ENCODE results near the gene IFI44L.
A peak's percentile ranks its signal among the peaks of the same experiment; 100 is the strongest.

IFI44L gene

DNA sequence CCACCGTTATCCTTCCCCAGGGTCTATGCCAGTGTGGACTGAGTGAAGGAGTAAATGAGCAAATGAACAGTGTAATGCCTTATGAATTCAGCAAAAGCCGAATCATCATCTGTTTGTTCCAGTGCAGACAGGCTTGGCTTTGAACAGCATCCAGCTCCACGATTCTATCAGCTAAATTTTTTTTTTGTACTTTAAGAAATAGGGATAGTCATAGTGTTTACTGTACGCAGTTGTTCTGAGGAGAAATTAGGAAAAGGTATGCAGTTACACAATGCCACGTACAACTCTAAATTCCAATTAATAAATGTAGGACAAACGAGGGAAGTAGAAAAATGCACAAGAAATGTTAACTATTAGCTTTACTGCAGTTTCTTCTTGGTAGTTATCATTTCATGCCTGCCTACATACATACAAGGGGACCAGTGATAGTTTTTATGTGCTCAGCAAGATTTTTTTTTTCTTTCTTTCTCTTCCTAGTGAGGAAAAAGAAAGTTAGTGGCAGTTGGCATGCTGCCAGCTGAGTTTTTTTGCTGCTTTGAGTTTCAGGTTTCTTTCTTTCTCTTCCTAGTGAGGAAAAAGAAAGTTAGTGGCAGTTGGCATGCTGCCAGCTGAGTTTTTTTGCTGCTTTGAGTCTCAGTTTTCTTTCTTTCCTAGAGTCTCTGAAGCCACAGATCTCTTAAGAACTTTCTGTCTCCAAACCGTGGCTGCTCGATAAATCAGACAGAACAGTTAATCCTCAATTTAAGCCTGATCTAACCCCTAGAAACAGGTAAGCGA is at the start of gene IFI44L:
Gene IFI44L, plus strand, starts transcription at position 646 of the 777 bp plus-strand sequence. CDS start 7,468 bp downstream, outside the sequence.
- DNase-seq (ENCODE audit: low read depth in 3 of 3), result peak; percentile 21 to 46 (median 34)

DNA sequence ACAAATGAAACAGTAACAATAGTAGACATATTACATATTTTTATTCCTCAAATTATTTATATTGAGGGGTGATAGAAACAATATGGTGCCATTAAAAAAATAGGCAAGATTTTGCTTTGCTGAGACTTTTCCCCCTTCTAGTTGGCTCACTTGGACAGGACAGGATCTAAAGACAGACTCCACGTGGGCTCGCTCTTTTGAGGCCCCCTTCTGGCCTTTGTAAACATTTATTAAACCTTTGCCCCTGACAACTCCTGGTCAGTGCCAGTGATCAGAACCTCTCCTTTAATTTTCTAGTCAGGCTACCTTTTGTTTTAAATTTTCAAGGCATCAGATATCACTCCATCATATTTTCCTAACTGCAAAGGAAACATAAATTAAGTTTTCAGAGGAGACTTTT is 49.7 kb upstream of the IFI44L start:
- DNase-seq (ENCODE audit: low read depth in 3 of 3), result no peak

DNA sequence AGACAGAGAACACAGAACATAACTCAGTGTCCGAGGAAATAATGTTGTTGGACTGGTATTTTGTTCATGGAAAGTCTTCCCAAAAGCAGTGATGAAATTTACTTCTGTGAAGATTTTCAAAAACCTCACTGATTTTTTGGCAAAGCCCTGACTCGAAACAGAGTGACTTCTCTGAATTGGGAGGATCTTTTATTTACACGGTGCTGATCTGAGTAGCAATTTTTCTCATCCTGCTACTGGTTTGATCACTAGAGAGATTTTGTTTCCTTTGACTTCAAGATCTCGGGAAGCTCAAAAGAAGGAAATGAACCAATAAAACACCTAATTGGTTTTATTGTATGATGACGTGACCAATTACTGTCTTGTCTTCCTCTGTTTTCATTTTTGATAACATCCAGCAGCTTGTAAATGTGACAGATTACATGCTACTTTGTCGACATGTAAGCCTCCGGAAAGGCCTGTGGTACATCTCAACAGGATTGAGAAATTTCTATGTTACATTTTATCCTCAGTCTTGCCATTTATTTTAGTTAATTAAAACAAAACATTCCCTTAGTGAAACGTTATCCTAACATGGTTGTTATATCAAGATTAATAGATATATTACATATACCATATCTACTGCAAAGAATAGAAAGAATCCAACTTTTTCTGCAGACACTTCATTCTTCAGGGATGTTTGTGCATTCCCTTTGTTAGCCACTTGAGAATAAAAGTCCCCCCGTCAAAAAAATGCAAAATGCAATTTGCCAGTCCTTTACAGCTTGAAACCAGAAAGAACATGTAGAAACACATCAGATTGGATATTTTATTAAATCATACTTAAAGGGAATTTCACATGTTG is 42.8 kb upstream of the IFI44L start:
- no peak for DNase-seq (ENCODE audit: low read depth in 3 of 3)

DNA sequence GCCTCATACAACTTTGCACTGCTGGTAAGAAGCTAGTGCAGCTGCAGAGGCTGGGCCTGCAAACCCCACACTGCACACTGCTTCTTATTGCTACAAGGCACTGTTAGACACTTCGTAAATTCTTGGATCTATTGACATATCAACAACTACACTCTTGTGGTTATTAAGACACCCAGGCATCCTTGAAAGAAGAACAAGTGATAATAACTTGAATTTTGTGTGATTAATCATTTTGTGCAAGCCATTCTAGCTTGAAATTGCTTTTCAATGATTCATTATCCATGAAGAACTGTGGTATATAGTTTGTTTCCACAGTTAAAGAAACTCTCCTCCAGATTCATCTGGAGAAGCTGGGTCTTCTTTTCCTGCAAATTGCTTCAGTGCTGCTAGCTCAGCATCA is 33.7 kb upstream of the IFI44L start:
- DNase-seq (ENCODE audit: low read depth in 3 of 3), result no peak

DNA sequence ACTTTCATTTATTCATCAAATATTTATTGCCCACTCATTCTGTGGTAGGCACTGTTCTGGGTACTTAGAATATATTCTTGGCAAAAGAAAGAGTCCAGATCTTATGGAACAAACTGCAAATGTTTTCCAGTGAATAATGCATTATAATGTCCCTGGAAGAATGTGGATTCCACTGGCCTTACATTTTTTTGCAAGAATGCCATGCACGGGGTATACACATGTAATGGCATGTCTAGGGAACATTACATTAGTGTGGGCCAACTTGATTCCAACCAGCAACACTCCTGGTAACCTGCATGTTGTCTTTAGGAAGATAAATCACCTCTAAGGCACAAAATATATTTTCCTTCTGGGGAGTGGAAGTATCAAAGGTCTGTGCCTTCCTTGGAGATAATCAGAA is 33.0 kb upstream of the IFI44L start:
- DNase-seq (ENCODE audit: low read depth in 3 of 3), result no peak

DNA sequence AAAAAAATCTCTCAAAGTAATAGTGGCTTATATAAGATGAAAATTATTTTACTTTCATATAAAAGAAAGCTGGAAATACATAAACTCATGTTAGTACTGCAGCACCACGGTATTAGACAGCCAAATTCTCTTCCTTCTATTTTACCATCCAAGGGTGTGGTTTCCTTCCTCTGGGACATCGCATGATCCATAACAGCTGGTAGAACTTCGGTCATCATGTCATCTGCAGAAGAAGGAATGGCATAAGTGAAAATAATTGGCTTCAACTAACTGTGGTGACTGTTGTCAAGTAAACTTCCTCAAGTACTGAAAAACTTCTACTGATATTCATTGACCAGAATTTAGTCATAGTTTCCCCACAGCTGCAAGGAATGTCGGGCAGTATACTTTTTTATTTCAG is 28.3 kb upstream of the IFI44L start:
- no peak for DNase-seq (ENCODE audit: low read depth in 3 of 3)

DNA sequence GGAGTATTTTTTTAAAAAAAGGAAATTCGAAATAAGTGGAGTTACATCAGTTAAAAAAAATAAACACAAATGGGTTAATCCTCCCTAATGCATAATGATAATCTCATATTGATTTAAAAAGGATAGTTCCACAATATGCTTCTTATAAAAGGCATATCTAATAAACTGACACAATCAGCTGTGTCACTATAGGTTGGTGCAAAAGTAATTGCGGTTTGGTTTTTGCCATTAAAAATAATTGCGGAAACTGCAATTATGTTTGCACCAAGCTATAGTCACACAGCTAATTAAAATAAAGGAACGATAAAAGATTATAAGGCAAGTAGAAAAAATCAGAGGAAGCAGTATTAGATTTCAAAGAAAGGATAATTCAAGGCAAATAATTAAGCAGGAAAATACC is 21.0 kb upstream of the IFI44L start:
- DNase-seq (ENCODE audit: low read depth in 3 of 3), result no peak

DNA sequence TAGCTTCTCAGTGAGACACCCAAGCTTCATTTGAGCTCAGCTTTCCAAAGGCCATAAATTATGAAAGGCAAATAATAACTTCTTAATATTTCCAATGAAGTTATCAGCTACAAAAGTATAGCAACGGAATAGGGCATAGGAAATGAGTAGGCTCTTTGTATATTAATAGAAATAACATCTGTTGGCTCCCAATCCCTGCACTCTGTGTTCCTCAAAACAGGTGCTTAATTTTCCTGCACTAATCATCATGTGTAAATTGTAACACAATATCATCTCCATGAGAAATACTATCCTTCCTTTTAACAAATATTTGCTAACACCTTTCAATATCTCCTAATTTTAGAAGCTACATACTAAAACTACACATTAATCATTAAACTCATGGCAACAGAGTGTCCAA is 19.2 kb upstream of the IFI44L start:
- DNase-seq (ENCODE audit: low read depth in 3 of 3), result no peak

DNA sequence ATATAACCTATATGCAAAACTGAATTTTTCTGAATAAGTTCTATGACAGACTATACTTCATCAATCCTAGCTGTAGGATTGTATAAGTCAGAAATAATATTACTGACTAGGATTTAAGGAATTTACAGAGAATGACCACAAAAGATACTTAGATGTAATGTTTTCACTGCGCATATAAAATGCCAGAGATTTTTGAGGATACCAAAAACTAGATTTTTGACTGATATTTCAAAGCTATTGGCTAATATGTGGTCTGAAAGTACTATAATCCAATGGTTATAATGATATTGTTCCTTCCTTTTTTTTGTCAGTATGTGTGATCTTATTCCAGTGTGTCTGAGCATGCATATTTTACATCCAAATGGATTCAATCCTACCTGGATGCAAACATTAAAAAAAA is 17.0 kb upstream of the IFI44L start:
- DNase-seq (ENCODE audit: low read depth in 3 of 3), result no peak

DNA sequence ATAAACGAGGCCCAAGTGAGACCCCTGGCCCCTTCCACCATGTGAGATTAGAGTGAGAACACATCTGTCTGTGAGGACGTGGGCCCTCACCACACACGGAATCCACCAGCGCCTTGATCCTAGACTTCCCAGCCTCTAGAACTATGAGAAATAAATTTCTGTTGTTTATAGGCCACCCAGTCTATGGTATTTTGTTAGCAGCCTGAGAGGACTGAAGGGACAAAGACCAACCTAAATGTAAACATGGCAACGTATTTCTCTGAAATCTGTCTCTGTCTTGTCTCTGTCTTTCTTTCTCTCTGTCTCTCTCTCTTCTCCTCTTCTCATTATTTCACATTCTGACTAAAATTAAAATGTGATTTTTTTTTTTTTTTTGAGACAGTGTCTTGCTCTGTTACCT is 15.6 kb upstream of the IFI44L start:
- DNase-seq (ENCODE audit: low read depth in 3 of 3), result no peak

DNA sequence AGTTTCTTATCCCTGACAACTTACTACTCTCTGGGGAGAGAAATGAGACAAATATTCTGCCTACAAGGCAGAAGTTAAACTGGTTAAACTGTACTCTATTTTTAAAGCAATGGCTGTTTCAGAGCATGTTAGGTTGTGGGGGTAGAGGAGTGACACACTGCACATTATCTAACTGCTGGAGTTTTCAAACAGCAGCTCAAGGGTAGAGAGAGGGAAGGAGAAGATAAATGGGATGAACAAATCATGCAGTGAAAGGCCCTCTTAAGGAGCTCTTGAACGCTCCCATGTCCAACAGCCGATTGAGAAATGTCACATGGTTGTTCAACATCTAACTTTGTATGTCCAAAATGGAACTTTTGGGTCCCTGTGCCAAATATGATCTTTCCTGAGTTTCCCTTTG is 14.0 kb upstream of the IFI44L start:
- DNase-seq (ENCODE audit: low read depth in 3 of 3), result no peak

DNA sequence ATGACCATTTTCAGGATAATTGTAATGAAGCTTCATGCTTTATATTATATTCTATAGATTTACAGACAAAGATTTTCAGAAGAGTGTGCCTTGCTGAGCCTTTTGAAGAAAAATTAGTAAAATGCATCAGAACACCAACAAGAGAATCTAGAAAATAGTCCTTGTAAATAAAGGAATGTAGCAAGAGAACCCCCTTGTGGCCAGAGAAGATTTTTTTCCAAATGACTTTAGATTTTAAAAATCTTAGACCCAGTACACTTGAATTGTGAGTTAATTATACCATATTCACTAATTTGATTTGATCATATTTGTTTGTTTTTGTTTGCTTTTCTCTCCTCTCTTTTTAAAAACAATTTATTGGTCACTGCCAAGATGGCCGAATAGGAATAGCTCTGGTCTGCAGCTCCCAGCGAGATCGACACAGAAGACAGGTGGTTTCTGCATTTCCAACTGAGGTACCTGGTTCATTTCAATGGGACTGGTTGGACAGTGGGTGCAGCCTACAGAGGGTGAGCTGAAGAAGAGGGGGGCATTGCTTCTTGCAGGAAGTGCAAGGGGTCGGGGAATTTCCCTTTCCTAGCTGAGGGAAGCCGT is 12.8 kb upstream of the IFI44L start:
- DNase-seq (ENCODE audit: low read depth in 3 of 3), result no peak

DNA sequence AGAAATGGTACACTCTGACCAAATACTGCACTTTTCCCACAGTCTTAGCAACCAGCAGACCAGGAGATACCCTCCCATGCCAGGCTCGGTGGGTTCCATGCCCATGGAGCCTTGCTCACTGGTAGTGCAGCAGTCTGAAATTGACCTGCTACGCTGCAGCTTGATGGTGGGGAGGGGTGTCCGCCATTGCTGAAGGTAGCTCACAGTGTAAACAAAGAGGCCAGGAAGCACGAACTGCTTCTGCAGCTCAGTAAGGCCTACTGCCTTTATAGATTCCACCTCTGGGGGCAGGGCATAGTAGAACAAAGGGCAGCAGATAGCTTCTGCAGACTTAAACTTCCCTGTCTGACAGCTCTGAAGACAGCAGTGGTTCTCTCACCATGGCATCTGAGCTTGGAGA is 12.3 kb upstream of the IFI44L start:
- DNase-seq (ENCODE audit: low read depth in 3 of 3), result no peak

DNA sequence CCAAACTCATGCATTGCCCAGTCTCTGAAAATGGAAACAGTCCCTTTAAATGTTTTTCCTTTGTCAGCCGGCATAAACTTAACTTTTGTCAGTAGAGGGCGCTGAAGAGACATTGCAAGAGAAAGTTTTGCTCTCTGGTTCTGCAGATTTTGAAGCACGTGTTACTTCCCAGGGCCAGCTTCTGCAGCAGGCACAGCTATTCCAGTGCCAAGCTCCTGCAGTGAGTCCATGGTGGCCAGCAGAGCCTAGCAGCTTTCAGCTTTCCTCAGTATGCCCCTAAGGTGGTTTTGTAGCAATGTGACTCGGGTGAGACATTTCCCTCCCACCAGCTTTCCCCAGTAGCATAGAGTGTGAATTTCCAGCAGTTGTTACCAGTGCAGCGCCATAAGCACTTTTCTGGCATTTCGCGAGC is 2.6 kb upstream of the IFI44L start:
- DNase-seq (ENCODE audit: low read depth in 3 of 3), result peak; percentile 13 to 35 (median 25)

DNA sequence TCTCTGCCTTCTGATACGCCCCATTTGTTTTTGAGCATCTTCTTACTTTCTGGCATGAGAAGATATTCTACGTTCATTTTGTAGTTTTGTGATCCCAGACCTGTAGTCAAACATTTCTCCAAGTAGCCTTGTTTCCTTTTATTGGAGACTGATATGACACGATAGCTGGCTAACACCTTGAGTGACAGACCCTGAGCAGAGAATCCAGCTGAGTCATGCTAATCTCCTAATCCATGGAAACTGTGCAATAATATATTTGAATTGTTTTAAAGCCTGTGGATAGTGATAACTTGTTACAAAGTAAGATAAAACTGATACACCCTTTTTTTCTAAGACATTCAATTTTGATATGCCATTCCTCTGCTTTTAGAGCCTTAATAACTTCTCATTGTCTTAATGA is 1.2 kb upstream of the IFI44L start:
- no peak for DNase-seq (ENCODE audit: low read depth in 3 of 3)

DNA sequence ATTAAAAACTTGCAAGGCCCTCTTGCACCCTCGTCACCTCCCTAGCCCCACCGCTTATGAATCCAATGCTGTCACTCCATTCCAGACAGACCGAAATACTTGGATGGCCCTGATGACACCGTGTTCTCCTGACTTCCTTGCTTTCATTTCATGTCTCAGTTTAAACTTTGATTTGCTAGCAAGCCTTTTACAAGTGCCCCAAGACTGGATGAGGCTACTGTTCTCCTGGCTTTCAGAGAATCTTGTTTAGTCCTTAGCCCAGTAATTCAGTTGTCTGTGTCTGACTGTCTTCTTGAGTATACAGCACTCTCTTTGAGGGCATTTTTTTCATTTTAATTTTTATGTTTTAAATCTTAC is 824 bp upstream of the IFI44L start:
- DNase-seq (ENCODE audit: low read depth in 3 of 3), result no peak

DNA sequence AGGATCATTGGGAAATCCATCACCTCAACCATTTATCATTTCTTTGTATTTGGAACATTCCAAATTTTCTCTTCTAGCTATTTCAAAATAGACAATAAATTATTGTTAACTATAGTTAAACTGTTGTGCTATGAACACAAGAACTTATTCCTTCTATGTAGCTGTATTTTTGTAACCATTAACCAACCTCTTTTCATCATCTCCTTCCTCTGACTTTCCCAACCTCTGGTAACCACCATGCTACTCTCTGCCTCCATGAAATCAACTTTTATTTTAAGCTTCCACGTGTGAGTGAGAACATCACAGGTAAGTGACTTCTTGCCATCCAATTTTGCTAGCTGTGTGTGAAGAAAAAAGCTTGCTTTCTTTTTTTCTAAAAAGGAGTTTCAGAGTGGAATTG is 418 bp downstream of the IFI44L start:
- DNase-seq (ENCODE audit: low read depth in 3 of 3), result no peak

DNA sequence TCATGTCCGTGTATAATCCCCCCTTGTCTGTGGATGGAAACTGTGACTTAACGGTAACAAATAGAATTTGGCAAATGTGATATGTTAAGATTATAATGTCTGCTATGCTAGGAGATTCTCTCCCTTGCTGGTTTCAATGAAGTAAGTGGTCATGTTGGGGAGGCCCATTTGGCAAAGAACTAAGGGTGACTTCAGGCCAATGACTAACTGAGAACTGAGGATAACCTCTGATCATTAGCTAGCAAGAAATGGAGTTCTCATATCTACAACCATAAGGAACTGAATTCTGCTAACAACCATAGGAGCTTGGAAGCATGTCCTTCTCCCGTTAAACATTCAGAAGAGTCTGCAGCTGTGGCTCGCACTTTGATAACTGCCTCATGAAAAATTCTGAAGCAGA is 2.3 kb downstream of the IFI44L start:
- no peak for DNase-seq (ENCODE audit: low read depth in 3 of 3)

DNA sequence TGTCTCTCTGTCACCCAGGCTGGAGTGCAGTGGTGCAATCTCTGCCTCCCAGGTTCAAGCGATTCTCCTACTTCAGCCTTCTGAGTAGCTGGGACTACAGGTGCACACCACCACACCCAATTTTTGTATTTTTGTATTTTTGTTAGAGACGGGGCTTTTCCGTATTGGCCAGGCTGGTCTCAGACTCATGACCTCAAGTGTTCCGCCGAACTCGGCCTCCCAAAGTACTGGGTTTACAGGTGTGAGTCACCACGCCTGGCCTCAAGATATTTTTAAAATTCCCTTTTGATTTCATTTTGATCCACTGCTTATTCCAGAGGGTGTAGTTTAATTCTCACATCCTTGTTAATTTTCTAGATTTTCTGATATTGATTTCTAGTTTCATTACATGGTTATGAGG is 3.8 kb downstream of the IFI44L start:
- no peak for DNase-seq (ENCODE audit: low read depth in 3 of 3)

DNA sequence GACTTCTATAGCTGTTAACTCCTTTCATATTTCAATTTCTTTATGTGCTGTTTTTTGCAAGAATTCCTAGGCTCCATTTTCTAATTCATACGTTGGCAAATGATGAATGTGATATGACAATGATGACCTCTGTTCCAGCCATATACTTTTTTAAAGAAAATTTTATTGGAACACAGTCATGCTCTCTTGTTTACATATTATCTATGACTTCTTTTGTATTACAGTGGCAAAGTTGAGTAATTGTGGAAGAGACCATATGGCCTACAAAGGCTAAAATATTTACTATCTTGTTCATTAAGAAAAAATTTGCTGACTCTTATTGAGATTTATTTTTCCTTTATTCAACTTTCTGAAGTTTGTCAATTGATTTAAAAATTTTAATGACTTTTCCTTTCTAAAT is 7.1 kb downstream of the IFI44L start:
- DNase-seq (ENCODE audit: low read depth in 3 of 3), result no peak

DNA sequence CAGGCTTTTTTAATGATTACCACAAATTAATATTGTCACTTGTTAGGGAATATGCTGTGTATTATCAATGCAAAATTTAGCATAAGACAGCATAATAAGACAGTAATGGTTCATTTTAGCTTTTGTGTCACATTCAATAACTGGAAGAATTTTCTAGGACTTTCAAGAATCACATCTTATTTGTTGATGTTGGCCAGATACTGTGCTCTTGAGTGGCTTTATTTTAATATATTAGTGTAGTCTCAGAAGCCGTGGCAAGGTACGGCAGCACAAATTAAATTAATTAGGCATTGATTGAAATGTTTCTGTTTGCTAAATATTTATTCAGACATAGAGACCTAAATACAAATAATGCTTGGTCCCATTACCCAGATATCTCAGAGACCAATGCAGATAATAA is 10.4 kb downstream of the IFI44L start:
- DNase-seq (ENCODE audit: low read depth in 3 of 3), result no peak

DNA sequence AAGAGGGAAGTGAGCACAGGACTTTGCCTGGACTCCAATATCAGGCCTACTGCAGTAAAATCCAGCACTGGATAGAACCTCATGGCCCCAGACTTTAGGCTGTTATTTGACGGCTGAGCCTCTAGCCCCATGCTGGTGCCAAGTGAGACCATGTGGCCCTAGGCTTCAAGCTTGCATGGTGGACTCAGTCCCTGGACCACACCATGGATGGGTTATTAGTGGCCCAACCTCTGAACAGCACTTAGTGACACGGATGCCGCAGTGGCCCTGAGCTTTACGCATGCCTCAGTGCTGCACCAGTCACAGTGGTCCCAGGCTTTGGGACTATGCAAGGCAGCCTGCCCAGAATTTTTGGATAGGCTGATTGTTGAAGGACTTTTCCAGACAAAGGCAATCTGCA is 13.0 kb downstream of the IFI44L start:
- DNase-seq (ENCODE audit: low read depth in 3 of 3), result no peak

DNA sequence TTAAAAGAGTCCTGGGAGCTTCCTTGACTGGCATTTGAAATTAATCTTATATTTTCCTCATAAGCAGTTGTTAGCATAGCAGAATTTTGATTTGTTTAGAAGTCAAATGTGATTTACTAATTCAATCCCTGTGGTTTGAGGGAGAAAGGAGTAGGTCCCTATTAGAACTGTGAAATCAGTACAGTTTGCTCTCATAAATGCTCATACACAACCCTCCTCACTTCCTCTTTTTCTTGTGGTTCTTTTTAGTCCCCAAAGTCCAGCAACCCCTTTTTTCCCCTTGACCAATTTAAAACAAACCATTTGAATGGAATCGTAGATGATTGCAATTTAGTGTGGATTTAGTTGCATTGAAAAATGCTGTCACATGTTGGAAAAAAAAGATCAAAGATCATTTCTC is 20.2 kb downstream of the IFI44L start:
- DNase-seq (ENCODE audit: low read depth in 3 of 3), result no peak
